ENCODE measurements around the gene ZNF200. TPM values are rescaled to one million over a fixed set of nuclear protein-coding genes. Genes with fewer than 3 reads are reported as not detected.
"Not testable (repeated sequence)": the region's sequence is repeated elsewhere in the genome, so short reads cannot be mapped to it uniquely, and the experiment has no call there.

ZNF200 gene, protein sequence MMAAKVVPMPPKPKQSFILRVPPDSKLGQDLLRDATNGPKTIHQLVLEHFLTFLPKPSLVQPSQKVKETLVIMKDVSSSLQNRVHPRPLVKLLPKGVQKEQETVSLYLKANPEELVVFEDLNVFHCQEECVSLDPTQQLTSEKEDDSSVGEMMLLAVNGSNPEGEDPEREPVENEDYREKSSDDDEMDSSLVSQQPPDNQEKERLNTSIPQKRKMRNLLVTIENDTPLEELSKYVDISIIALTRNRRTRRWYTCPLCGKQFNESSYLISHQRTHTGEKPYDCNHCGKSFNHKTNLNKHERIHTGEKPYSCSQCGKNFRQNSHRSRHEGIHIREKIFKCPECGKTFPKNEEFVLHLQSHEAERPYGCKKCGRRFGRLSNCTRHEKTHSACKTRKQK
- 10 to 100 TPM; 12.2 to 14.3 (median 13.3) TPM for polyA plus RNA-seq (ENCODE audit: insufficient read length in 4 of 4)

DNA sequence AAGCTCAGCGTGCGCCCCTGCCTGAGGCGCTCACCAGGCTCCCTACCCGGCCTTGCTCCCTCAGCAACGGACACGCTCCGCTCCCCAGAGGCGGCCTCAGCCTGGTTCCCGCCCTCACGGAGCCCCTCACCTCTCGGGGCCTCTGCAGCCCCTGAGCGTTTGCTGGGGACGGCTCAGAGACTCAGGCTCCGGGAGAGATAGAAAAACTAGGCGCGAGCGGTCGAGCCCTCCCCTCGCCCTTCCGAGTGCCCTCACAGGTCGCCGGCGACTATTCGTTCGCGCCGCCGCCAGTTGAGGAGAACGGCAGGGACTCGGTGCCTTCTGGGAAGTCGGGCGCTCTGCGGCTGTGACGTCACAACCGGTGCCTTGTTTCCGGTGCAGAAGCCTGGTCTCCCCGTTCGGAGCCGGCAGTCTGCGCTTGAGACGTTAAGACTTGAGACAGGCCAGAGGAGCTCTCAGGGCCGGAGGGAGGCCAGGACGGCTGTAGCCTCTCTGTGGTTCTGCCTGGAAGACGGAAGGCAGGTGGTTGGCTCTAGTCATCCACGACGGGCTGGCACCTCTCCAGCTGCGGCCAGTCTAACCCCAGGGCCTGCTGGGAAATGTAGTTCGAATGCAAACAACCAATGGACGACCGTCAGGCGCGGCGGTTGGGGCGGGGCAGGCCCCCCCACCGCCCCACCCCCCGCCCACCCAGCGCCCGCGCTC, at the start of gene ZNF200:
ZNF200 (minus strand) TSS at position 302 of the 705 bp plus-strand sequence. CDS start 1,403 bp downstream, outside the sequence.
- DNase-seq (ENCODE audit: low read depth in 4 of 4, low spot score in 2 of 4), result peak; percentile 88 to 95 (median 91)

DNA sequence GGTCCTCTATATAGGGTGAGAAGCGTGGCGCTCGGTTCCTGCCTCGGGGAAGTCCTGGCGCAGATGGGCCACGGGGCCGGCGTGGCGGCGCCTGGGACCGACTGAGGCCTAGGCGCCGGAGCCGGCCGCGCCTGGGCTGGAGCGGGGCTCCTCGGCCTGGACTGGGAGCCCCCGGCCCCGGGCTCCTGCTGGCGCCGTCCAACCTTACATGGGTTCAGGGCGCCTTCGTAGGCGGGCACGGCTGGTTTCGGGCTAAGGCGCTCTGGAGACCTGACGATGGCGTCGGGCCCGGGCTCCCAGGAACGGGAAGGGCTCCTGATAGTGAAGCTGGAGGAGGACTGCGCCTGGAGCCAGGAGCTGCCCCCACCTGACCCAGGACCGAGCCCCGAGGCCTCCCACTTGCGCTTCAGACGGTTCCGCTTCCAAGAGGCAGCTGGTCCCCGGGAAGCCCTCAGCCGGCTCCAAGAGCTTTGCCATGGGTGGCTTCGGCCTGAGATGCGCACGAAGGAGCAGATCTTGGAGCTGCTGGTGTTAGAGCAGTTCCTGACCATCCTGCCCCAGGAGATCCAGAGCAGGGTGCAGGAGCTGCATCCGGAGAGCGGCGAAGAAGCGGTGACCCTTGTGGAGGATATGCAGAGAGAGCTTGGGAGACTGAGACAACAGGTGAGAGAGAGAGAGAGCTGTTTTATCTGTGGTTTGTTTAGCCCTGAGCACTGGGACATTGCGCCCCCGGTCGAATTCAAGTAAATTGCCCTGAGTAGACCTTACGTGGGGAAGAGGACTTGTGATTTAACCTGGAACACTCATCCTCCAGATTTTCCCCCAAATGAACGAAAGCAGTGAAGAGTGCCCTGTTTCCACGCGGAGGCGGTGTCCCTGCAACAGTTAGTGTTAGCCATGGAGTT, 48.8 kb upstream of the ZNF200 start:
- no peak for DNase-seq (ENCODE audit: low read depth in 4 of 4, low spot score in 2 of 4)

DNA sequence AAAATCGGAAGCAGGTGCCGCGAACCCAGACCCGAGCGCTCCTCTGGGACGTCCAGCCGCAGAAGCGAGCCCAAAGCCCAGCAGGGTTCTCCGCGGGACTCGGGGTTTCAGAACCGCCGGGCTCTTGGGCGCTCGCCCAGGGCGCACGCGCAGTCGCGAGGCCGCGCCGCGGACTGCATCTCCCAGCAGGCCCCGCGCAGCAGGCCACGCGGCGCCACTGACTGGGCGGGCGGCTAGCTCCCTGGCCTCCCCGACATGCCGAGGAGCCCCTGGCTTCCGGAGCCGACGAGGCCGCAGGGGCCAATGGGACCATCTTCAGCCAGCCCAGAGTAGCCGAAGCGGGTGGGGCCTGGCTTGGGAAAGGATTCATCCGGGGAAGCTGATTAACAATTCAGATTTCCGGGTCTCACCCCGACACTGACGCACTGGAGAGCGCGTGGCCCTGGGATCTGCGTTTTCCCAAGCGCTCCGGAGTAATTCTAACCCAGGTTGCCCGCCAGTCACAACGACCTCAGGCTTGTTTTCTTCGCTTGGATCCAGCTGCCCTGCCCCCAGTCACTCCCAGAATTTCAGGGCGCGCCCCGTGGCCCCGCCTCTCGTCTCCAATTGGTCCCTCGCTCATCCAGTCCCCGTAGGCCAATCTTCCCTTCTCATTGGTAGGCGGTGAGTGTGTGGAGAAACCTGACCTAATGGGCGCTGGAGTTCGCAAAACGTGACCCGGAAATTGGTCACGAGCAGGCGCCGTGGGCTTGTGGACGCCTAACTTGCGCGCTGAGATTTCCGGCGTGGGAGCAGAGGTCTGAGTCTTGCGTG, 48.0 kb upstream of the ZNF200 start, which contains the start of gene ZNF263:
ZNF263 (plus strand) TSS at position 762 of the 813 bp plus-strand sequence. CDS start 328 bp downstream, outside the sequence.
- DNase-seq (ENCODE audit: low read depth in 4 of 4, low spot score in 2 of 4), result peak; percentile 92 to 96 (median 95)

DNA sequence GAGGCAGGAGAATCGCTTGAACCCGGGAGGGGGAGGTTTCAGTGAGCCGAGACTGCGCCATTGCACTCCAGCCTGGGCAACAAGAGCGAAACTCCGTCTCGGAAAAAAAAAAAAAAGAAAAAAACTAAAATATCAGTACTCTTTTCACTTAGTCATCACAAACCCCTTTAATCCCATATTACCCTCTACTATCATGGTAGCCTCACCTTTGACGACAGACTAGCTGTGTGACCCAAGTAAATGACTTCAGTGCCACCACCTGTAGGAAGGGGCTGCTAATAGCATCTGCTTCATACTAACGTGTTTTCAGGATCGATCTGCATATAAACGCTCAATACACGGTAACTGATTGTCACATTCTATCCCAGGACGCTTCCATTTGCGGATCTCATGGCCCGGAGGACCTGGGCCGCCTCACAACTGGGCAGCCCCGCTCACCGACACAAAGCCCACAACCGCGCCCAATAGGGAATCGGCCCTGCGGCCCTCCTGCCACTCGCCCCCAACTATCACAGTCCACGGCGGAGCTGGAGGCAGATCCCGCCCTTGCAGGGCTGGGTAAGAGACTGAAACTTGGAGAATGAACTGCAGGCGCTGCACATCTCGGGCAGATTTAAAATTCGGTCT, 47.3 kb upstream of the ZNF200 start:
- peak in 1 of 4 donors; percentile 84 for DNase-seq (ENCODE audit: low read depth in 4 of 4, low spot score in 2 of 4)

DNA sequence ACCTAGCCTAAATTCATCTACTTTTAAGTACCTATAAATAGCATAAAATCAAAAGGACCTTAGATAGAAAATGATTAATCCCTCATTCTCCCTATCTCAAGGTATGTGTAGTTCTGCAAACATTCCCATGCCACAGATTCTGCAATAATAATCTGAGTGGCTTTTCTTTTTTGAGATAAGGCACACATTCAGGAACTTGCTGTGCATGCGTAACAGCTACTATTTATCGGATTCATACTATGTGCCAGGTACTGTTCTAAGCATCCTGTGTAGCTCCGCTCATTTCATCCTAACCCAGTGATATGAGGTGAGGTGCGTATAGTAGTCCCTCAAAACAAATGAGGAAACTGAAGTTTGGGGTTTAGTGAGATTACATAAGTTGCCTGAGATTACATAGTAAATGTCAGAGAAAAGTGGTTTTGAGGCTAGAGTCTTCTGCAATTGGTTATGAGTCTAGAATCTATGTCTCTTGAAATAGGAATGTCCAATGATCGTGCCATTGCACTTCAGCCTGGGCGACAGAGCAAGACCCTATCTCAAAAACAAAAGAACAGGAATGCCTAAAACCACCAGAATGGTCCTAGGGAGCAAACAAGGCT, 46.4 kb upstream of the ZNF200 start:
- DNase-seq (ENCODE audit: low read depth in 4 of 4, low spot score in 2 of 4), result no peak

DNA sequence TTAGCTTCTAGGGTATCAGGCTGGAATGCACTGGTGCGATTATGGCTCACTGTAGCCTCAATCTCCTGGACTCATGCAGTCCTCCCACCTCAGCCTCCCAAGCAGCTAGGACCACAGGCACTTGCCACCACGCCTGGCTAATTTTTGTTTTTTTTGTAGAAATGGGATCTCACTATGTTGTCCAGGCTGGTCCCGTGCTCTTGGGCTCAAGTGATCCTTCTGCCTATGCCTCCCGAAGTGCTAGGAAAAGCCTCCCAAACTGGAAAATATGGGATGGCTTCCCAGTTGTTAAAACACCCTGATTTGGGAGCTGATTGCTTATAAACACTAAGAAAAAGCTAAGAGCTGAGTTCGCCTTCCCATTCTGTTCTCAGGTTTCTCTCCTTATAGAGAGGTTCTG, 41.7 kb upstream of the ZNF200 start:
- DNase-seq (ENCODE audit: low read depth in 4 of 4, low spot score in 2 of 4), result no peak

DNA sequence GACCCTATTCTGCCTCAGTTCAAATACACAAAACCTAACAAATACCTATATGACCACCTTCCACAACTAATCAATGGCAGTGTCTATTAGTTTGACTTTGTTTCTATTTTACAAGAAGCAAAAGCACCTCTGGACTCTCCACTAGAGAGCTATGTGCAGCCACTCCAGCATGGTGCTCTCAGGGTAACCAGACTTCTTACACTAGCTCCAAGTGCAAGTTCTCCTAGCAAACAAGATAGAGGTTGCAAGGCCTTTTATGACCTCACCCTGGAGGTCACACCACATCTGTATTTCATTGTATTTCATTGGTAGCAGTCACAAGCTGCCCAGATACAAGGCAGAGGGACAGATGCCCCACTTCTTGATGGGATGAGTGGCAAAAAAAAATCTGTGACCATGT, 40.0 kb upstream of the ZNF200 start:
- DNase-seq (ENCODE audit: low read depth in 4 of 4, low spot score in 2 of 4), result no peak

DNA sequence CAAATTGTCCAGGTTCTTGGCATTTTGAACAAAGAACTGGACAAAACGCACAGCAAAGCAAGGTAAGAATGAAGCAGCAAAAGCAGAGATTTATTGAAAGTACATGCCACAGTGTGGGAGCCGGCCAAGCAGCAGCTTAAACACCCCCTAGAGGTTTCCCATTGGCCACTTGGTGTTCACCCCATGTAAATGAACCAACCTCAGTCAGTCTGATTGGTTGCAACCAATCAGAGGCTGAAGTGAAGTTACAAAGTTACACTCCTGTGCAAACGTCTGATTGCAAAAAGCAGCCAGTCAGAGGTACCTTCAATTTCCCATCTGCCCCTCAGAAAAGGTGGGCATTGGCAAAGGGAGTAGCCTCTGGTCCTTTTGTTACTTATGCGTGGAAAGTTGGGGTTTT, 39.5 kb upstream of the ZNF200 start:
- DNase-seq (ENCODE audit: low read depth in 4 of 4, low spot score in 2 of 4), result no peak

DNA sequence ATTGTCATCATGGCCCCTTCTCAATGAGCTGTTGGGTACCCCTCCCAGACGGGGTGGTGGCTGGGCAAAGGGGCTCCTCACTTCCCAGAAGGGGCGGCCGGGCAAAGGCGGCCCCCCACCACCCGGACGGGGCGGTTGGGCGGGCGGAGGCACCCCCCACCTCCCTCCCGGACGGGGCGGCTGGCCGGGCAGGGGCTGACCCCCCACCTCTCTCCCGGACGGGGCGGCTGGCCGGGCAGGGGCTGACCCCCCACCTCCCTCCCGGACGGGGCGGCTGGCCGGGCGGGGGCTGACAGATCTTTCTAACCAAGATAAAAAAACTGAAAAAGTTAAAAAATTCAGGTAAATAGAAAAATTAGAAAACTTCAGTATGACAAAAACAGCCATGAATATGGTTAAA, 36.3 kb upstream of the ZNF200 start:
- not testable (repeated sequence) for DNase-seq (ENCODE audit: low read depth in 4 of 4, low spot score in 2 of 4)

DNA sequence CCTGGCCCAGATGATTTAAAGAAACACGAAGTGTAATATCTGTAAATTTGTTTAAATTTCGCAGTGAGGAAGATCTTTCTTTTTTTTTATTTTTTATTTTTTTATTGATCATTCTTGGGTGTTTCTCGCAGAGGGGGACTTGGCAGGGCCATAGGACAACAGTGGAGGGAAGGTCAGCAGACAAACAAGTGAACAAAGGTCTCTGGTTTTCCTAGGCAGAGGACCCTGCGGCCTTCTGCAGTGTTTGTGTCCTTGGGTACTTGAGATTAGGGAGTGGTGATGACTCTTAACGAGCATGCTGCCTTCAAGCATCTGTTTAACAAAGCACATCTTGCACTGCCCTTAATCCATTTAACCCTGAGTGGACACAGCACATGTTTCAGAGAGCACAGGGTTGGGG, 35.8 kb upstream of the ZNF200 start:
- DNase-seq (ENCODE audit: low read depth in 4 of 4, low spot score in 2 of 4), result not testable (repeated sequence)

DNA sequence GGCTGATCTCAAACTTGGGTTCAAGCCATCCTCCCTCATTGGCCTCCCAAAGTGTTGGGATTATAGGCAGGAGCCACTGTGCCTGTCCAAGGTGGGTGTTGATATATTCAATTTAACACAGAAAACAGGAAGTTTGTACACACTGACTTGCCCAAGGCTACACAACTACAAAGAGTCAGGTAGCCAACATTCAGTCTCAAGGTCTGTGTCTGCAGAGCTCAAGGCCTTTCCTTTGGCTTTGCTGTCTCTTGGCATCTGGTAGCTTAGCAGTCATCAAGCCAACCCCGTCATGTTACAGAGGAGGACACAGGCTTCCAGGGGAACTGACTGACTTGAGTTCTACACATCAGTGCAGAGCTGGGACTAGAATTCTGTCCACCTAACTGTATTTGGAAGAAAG, 33.3 kb upstream of the ZNF200 start:
- DNase-seq (ENCODE audit: low read depth in 4 of 4, low spot score in 2 of 4), result no peak

DNA sequence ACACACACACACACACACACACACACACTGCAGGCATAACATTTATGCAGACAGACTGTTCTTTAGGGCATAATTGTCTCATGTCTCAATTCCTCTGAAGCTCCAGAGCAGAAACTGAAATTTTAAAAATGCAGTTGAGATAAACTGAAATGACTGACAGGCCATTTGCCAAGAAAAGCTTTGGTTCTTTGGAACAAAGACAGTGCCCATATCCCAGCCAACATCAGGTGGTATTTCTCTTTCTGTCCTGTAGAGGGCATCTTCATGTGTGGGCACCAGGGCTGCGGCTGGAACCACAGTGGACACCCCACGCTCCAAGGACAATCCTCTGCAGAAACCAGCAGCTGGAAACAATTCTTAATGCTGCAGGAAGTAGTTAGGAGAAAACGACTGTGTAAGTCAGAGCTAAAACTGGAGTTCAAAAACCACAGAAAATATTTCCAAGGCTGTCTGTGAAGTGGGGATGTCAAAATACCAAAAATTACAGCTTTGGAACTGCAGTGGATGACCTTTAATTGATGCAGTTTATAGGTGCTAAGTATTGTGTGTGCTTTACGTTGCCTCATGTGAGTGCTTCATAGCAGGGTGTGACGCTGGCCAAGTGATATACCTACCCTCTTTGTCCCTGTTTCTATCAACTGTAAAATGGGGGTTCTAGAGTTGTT, 32.0 kb upstream of the ZNF200 start:
- DNase-seq (ENCODE audit: low read depth in 4 of 4, low spot score in 2 of 4), result no peak

DNA sequence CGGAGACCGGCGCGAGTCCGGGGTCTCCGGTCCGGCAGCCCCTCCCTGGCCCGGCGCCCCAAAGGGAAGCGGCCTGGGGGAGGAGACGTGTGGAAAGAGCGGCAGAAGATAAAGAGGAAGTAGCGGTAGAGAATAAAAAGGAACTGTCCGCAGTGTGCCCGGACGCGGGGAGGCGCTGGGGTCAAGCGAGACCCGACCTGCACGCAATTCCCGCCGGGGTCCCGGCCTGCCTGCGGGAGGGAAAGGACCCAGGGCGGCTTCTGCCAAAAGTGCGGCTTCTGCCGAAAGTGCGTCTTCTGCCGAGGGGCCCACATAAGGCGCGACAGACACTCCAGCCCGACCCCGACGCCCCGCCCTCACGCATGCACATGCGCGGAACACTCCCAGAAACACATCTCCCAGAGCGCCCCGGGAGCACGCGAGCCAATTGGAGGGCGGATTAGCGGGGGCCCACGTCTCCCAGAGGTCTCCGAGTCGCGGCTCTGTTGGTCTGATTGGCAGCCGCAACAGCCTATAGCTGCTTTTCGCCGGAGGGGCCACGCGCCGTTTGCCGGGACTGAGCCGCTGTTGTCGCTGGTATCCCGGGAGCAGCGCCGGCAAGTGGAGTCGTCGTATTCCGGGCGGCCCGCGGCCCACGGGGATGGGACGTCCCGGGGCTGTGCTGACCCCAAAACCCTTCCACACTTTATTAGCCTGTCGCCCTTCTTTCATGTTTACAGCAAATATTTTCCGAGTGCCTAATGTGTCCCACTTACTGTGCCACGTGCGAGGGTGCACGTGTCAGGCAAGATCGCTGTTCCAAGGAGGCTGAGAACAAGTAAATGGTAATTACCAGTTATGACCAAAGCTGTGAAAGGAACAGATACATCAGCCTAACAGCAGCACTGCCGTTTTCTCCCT, 29.4 kb upstream of the ZNF200 start:
- peak; percentile 66 to 95 (median 88) for DNase-seq (ENCODE audit: low read depth in 4 of 4, low spot score in 2 of 4)

DNA sequence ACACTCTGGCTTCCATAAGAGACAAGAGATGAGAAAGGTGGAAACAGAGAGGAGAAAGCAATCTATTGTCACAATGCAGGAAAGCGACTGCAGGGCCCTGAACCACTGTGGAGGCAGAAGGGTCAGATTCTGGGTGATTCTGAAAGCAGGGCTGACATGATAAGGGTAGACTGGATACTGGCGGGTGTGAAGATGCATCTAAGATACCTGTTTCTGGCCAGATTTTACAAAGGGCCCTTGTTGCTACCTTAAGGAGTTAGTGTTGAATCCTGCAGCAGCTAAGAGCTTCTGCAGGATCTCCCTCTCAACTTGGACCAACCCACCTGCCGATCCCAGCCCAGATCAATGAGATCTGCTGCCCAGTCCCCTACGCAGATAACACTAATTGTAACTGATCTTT, 27.6 kb upstream of the ZNF200 start:
- no peak for DNase-seq (ENCODE audit: low read depth in 4 of 4, low spot score in 2 of 4)

DNA sequence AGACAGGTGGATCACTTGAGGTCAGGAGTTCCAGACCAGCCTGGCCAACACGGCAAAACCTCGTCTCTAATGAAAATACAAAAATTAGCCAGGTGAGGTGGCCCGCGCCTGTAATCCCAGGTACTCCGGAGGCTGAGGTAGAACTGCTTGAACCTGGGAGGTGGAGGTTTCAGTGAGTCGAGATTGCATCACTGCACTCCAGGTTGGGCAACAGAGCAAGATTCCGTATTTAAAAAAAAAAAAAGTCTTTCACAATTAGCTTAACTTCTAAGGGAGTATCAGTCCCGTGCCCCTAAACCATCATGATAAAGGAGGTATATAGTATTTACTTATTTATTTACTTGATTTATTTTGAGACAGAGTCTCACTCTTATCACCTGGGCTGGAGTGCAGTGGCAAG, 24.9 kb upstream of the ZNF200 start:
- DNase-seq (ENCODE audit: low read depth in 4 of 4, low spot score in 2 of 4), result no peak

DNA sequence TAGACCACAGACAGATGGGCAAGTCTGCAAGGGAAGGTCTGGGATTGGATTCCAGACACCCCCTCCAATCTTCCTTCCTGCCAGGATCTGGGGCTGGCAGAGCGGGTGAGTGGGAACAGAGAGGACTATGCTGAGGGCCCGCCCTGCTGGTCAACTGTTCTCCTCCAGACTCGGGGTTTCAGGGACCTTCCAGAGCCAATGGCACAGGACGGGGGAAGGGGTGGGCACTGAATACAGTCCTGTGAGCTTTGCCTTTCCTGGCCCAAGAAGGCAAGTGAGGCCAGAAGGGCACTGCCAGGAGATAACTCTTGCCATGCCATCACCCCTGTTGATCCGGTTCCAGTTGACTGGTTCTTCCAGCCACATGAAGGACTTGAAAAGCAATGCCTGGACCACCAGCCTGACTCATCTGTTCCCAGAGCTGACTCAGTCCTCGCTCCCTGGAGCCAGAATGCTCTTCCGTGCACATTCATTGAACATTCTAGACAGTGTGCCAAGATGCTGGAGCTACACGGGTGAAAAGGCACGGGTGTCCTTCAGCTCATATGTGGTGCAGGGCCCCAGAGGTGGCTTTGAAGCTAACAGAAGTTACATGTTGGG, 22.0 kb upstream of the ZNF200 start:
- no peak for DNase-seq (ENCODE audit: low read depth in 4 of 4, low spot score in 2 of 4)

Data from left renal cortex interstitium (tissue), 4 donors.